ENCODE results near the gene DYRK3. TPM values are rescaled to one million over a fixed set of nuclear protein-coding genes. Genes with fewer than 3 reads are reported as not detected.
"Not testable (repeated sequence)": the region's sequence is repeated elsewhere in the genome, so short reads cannot be mapped to it uniquely, and the experiment has no call there.

The DYRK3 gene
- total RNA-seq, 1 experiment from 2014 or later: 45.4 TPM

- TF ChIP-seq CTCF (IDR thresholded peaks at IDR 0.05; ENCODE audit: unreplicated experiment): no peak
- no TSS peak for BruUV-seq (replicated peaks)
- peaks cover 21% of the 10 kb centered on the region for H3K4me1 Mint-ChIP-seq (ENCODE audit: insufficient read depth, unreplicated experiment)
- H3K9me3 Mint-ChIP-seq (ENCODE audit: unreplicated experiment): no peaks in the 10 kb centered on the region
- ChIA-PET CTCF (interaction anchor here (0.6 to 22.3 kb wide), 35 partner anchors 10 to 1019 kb away, joined by 3 to 356 read pairs (median 4); partner anchors contain the start of gene DYRK3), POLR2A (interaction anchor here (0.7 to 11.7 kb wide), 6 partner anchors 14 to 119 kb away, joined by 3 to 215 read pairs (median 4); partner anchors contain the start of gene DYRK3)
- H3K27me3 Mint-ChIP-seq (ENCODE audit: insufficient read depth, unreplicated experiment): no peaks in the 10 kb centered on the region
- intact Hi-C loops (cut with micrococcal nuclease): no loop called here
- H3K36me3 Mint-ChIP-seq (ENCODE audit: insufficient read depth, unreplicated experiment): peaks cover 64% of the 10 kb centered on the region
- no peak overlapping the region for H3K27ac Mint-ChIP-seq (ENCODE audit: low read depth, unreplicated experiment)
- no peak for DNase-seq (ENCODE audit: unreplicated experiment)
- peak overlapping the region; percentile 18 for H3K4me3 Mint-ChIP-seq (ENCODE audit: unreplicated experiment)
Observed at GRCh38 chr1:206609229-206609991, 25.9 kb upstream of the DYRK3 start.

- H3K27me3 Mint-ChIP-seq (ENCODE audit: insufficient read depth, unreplicated experiment): no peaks in the 10 kb centered on the region
- H3K36me3 Mint-ChIP-seq (ENCODE audit: insufficient read depth, unreplicated experiment): peaks cover 37% of the 10 kb centered on the region
- CTCF ChIA-PET: interaction anchor here (0.5 to 22.3 kb wide), 55 partner anchors 9 to 1484 kb away, joined by 3 to 356 read pairs (median 4); partner anchors contain the start of genes DYRK3, FCAMR, IKBKE and IL10
- peak within 1 kb of the TSS; percentile 88 for H3K4me3 Mint-ChIP-seq (ENCODE audit: unreplicated experiment)
- intact Hi-C loops (cut with micrococcal nuclease): no loop called here
- peak; percentile 99 for DNase-seq (ENCODE audit: unreplicated experiment)
- POLR2A ChIA-PET: interaction anchor here (0.6 to 11.7 kb wide), 48 partner anchors 8 to 1084 kb away, joined by 3 to 215 read pairs (median 4); partner anchors contain the start of genes C1orf116, DYRK3, IKBKE and MAPKAPK2
- peaks cover 21% of the 10 kb centered on the region for H3K4me1 Mint-ChIP-seq (ENCODE audit: insufficient read depth, unreplicated experiment)
- no TSS peak for BruUV-seq (replicated peaks)
- H3K27ac Mint-ChIP-seq (ENCODE audit: low read depth, unreplicated experiment): peak within 1 kb of the TSS; percentile 97
- peak; percentile 100 for TF ChIP-seq CTCF (IDR thresholded peaks at IDR 0.05; ENCODE audit: unreplicated experiment)
- H3K9me3 Mint-ChIP-seq (ENCODE audit: unreplicated experiment): no peaks in the 10 kb centered on the region
Observed at GRCh38 chr1:206612129-206612876, 23.0 kb upstream of the DYRK3 start, which contains the start of gene EIF2D. Gene EIF2D, minus strand, starts transcription at chr1:206612465. Its CDS starts 123 bp downstream, at chr1:206612342.

- POLR2A ChIA-PET: interaction anchor here (1.2 to 13.3 kb wide), 3 partner anchors 9 to 15 kb away, joined by 3 to 215 read pairs (median 4); partner anchors contain the start of genes DYRK3 and EIF2D
- peaks cover 12% of the 10 kb centered on the region for H3K27me3 Mint-ChIP-seq (ENCODE audit: insufficient read depth, unreplicated experiment)
- H3K4me3 Mint-ChIP-seq (ENCODE audit: unreplicated experiment); H3K36me3 Mint-ChIP-seq (ENCODE audit: insufficient read depth, unreplicated experiment); intact Hi-C loops (cut with micrococcal nuclease); H3K4me1 Mint-ChIP-seq (ENCODE audit: insufficient read depth, unreplicated experiment); H3K9me3 Mint-ChIP-seq (ENCODE audit: unreplicated experiment); DNase-seq (ENCODE audit: unreplicated experiment); BruUV-seq (replicated peaks); H3K27ac Mint-ChIP-seq (ENCODE audit: low read depth, unreplicated experiment): not testable (repeated sequence)
- CTCF ChIA-PET: interaction anchor here (0.7 to 36.8 kb wide), 7 partner anchors 8 to 467 kb away, joined by 3 to 1191 read pairs (median 8); partner anchors contain the start of gene EIF2D
Observed at GRCh38 chr1:206626396-206626795, 8.9 kb upstream of the DYRK3 start.

- Mint-ChIP-seq H3K4me1 (ENCODE audit: insufficient read depth, unreplicated experiment) (peaks cover 9% of the 10 kb centered on the region), H3K36me3 (ENCODE audit: insufficient read depth, unreplicated experiment) (no peaks in the 10 kb centered on the region), H3K27me3 (ENCODE audit: insufficient read depth, unreplicated experiment) (peaks cover 12% of the 10 kb centered on the region), H3K27ac (ENCODE audit: low read depth, unreplicated experiment) (no peak overlapping the region), H3K4me3 (ENCODE audit: unreplicated experiment) (no peak overlapping the region), H3K9me3 (ENCODE audit: unreplicated experiment) (peaks cover 8% of the 10 kb centered on the region)
- DNase-seq (ENCODE audit: unreplicated experiment): no peak
- POLR2A ChIA-PET: interaction anchor here (0.6 to 13.3 kb wide), 2 partner anchors 11 to 18 kb away, joined by 3 to 215 read pairs; partner anchors contain the start of gene EIF2D
- intact Hi-C loops (cut with micrococcal nuclease): no loop called here
- no peak for TF ChIP-seq CTCF (IDR thresholded peaks at IDR 0.05; ENCODE audit: unreplicated experiment)
- BruUV-seq (replicated peaks): no TSS peak
- CTCF ChIA-PET: interaction anchor here (0.6 to 36.8 kb wide), 15 partner anchors 8 to 353 kb away, joined by 3 to 1191 read pairs (median 4); partner anchors contain the start of gene EIF2D
Observed at GRCh38 chr1:206628916-206629315, 6.4 kb upstream of the DYRK3 start.

All from MCF 10A (cell line).